Calu3 (cell line): ENCODE results near the gene HMGCS1. TPM values are rescaled to one million over a fixed set of nuclear protein-coding genes. Genes with fewer than 3 reads are reported as not detected.

ENCODE experiments used
- BruUV-seq: library from RNA; stranded (reverse); fragments of 400-500 nt; replicated peaks from 2 replicates; lab custom pipeline; 2021; lab: Mats Ljungman, UMichigan
- CTCF ChIA-PET: fragments of 300-600 bp; sonication (Branson Sonifier 250); formaldehyde crosslinking; loops from one replicate; lab custom pipeline; 2022; ENCODE audit warnings: antibody characterized with exemption; lab: Charles Lee
- DNase-seq: peaks from one replicate; pipeline ENCODE4 v3.0.0; 2022
- H3K27ac Mint-ChIP-seq: one replicate; pipeline ENCODE4 v1.8.0; 2022; ENCODE audit warnings: mixed read lengths; ENCODE audit not compliant: unreplicated experiment
- H3K27me3 Mint-ChIP-seq: one replicate; pipeline ENCODE4 v1.8.0; 2022; ENCODE audit warnings: mixed read lengths; ENCODE audit not compliant: unreplicated experiment
- H3K36me3 Mint-ChIP-seq: one replicate; pipeline ENCODE4 v1.8.0; 2022; ENCODE audit warnings: mild to moderate bottlenecking, moderate library complexity, mixed read lengths; ENCODE audit not compliant: insufficient read depth, unreplicated experiment
- H3K4me1 Mint-ChIP-seq: one replicate; pipeline ENCODE4 v1.8.0; 2022; ENCODE audit warnings: mild to moderate bottlenecking, low read depth, mixed read lengths; ENCODE audit not compliant: unreplicated experiment
- H3K4me3 Mint-ChIP-seq: one replicate; pipeline ENCODE4 v1.8.0; 2022; ENCODE audit warnings: mild to moderate bottlenecking, low read depth, moderate library complexity, mixed read lengths; ENCODE audit not compliant: unreplicated experiment
- H3K9me3 Mint-ChIP-seq: one replicate; pipeline ENCODE4 v1.8.0; 2022; ENCODE audit warnings: low read depth, mixed read lengths; ENCODE audit not compliant: unreplicated experiment
- intact Hi-C: fragments of 100-400 bp; cut with micrococcal nuclease; formaldehyde crosslinking; loops from one replicate; pipeline ENCODE4 v1.10.0; 2022; ENCODE audit not compliant: unreplicated experiment
- total RNA-seq: library from RNA; stranded (reverse); gene quantifications from 2 replicates; pipeline ENCODE4 v1.2.3, GENCODE V29; 2022
- TF ChIP-seq, protein P1 (sequence below): fragments of 200-600 bp; IDR thresholded peaks from one replicate; pipeline ENCODE4 v1.8.0; 2022; ENCODE audit warnings: antibody characterized with exemption; ENCODE audit not compliant: unreplicated experiment

Gene HMGCS1
- total RNA-seq, 1 experiment from 2014 or later, result 249 TPM

DNA sequence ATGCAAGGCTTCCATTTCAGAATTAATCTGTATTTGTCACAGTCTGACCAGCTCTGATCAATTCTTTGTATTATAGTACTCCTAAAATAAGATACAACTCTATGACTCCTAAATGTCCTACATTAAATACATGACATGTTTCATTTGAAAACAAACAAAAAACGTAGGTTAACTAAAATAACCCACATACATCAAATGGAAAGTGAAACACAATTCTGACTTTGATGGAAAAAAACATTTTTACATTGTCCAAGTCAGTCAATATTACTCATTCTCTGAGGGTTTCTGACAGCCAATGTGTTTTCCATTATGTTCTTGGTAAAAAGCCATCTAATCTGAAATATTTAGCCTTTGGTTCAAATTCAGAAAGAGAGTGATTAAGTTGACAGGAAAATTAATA is 8.7 kb downstream of the HMGCS1 start:
- CTCF ChIA-PET, result interaction anchor here (0.6 to 0.9 kb wide), 2 partner anchors 189 to 296 kb away, joined by 3 to 4 read pairs; no protein-coding TSS in a partner anchor
- H3K27ac Mint-ChIP-seq, result no peak overlapping the region
- TF ChIP-seq, protein P1, sequence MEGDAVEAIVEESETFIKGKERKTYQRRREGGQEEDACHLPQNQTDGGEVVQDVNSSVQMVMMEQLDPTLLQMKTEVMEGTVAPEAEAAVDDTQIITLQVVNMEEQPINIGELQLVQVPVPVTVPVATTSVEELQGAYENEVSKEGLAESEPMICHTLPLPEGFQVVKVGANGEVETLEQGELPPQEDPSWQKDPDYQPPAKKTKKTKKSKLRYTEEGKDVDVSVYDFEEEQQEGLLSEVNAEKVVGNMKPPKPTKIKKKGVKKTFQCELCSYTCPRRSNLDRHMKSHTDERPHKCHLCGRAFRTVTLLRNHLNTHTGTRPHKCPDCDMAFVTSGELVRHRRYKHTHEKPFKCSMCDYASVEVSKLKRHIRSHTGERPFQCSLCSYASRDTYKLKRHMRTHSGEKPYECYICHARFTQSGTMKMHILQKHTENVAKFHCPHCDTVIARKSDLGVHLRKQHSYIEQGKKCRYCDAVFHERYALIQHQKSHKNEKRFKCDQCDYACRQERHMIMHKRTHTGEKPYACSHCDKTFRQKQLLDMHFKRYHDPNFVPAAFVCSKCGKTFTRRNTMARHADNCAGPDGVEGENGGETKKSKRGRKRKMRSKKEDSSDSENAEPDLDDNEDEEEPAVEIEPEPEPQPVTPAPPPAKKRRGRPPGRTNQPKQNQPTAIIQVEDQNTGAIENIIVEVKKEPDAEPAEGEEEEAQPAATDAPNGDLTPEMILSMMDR, result no peak
- intact Hi-C loops, result loop anchor here (10.0 kb wide), 1 partner anchor 310 kb away; no protein-coding TSS in a partner anchor
- H3K36me3 Mint-ChIP-seq, result peaks cover 98% of the 10 kb centered on the region
- H3K4me1 Mint-ChIP-seq, result peaks cover 61% of the 10 kb centered on the region
- H3K4me3 Mint-ChIP-seq, result no peak overlapping the region
- no peak for DNase-seq
- no peaks in the 10 kb centered on the region for H3K9me3 Mint-ChIP-seq
- no TSS peak for BruUV-seq
- H3K27me3 Mint-ChIP-seq, result no peaks in the 10 kb centered on the region

DNA sequence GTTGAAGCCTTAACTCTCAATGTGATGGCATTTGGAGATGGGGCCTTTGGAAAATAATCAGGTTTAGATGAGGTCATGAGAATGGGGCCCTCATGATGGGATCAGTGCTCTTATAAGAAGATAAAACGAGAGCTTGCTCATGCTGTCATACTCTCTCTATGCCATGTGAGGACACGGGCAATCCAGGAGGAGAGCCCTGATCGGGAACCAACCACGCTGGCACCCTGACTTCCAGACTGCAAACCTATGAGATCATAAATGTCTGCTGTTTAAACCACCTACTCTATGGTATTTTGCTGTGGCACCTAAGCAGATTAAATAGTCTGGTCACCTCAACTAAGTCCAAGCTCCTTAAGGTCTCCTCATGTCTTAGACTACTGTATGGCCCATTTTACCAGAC is 10.0 kb downstream of the HMGCS1 start:
- no peak for DNase-seq
- H3K4me1 Mint-ChIP-seq, result peaks cover 52% of the 10 kb centered on the region
- CTCF ChIA-PET, result interaction anchor here (0.6 to 0.9 kb wide), 2 partner anchors 10 to 329 kb away, joined by 3 to 4 read pairs; no protein-coding TSS in a partner anchor
- no peaks in the 10 kb centered on the region for H3K9me3 Mint-ChIP-seq
- intact Hi-C loops, result loop anchor here (10.0 kb wide), 1 partner anchor 308 kb away; no protein-coding TSS in a partner anchor
- no peak overlapping the region for H3K27ac Mint-ChIP-seq
- H3K36me3 Mint-ChIP-seq, result peaks cover 98% of the 10 kb centered on the region
- TF ChIP-seq, protein P1, result no peak
- no TSS peak for BruUV-seq
- H3K4me3 Mint-ChIP-seq, result peak overlapping the region; percentile 4
- H3K27me3 Mint-ChIP-seq, result no peaks in the 10 kb centered on the region

DNA sequence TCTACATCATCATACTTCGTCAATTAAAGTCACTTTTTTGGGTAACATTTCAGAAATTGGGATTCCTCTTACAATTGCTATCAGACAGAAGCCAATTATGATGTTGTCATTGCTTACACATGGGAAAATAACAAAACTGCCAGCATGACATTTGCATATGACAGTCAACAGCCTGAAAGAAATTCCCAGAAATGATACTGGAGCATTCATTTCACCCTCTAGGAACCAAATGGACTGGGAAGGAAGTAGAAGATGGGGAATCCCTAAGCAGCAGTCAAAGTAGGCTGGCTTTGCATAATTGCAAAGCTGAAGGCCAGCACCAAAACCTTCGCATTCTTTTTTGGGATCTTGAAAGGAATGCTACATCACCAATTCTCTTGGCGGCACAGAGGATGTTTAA is 10.7 kb downstream of the HMGCS1 start:
- Mint-ChIP-seq H3K4me1 (peaks cover 52% of the 10 kb centered on the region), H3K27ac (peak overlapping the region; percentile 31), H3K4me3 (peak overlapping the region; percentile 4), H3K9me3 (no peaks in the 10 kb centered on the region), H3K27me3 (no peaks in the 10 kb centered on the region), H3K36me3 (peaks cover 98% of the 10 kb centered on the region)
- CTCF ChIA-PET, result interaction anchor here (0.9 kb wide), 1 partner anchor 11 kb away, joined by 3 read pairs; no protein-coding TSS in a partner anchor
- intact Hi-C loops, result loop anchor here (10.0 kb wide), 1 partner anchor 308 kb away; no protein-coding TSS in a partner anchor
- TF ChIP-seq, protein P1, result no peak
- no peak for DNase-seq
- BruUV-seq, result no TSS peak

DNA sequence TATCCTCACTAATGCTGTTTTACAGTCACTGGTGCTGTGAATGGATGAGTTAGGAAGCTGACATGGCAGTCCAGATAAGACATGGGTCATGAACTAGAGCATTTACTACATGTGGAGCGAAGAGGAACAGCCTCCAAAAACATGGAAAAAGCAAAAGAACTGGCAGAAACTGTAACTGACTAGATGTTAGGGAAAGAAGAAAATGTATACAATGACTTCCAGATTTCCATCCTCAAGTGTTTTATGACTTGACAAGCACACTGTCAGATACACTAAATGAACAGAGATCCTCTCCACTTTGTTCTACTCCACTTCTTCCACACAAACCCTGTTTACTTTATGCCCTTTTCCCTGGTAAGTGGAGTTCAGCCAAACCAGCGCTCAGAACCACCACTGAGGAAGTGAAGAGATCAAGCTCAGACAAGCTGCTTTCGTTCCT is 11.5 kb downstream of the HMGCS1 start:
- H3K27ac Mint-ChIP-seq, result peak overlapping the region; percentile 31
- intact Hi-C loops, result loop anchor here (10.0 kb wide), 1 partner anchor 307 kb away; no protein-coding TSS in a partner anchor
- H3K36me3 Mint-ChIP-seq, result peaks cover 98% of the 10 kb centered on the region
- H3K27me3 Mint-ChIP-seq, result no peaks in the 10 kb centered on the region
- DNase-seq, result no peak
- TF ChIP-seq, protein P1, result no peak
- peaks cover 46% of the 10 kb centered on the region for H3K4me1 Mint-ChIP-seq
- peak overlapping the region; percentile 4 for H3K4me3 Mint-ChIP-seq
- no TSS peak for BruUV-seq
- no peaks in the 10 kb centered on the region for H3K9me3 Mint-ChIP-seq
- CTCF ChIA-PET, result no interaction called here
